CD4-positive, alpha-beta T cell treated with Interleukin-4 for 1 hour (primary cell): ENCODE data around the gene FIGLA.

ENCODE experiments used
- DNase-seq, 2 donors: peaks; one replicate each; pipeline ENCODE4 v3.0.0-alpha.2; 2020 to 2022

The FIGLA gene

DNA sequence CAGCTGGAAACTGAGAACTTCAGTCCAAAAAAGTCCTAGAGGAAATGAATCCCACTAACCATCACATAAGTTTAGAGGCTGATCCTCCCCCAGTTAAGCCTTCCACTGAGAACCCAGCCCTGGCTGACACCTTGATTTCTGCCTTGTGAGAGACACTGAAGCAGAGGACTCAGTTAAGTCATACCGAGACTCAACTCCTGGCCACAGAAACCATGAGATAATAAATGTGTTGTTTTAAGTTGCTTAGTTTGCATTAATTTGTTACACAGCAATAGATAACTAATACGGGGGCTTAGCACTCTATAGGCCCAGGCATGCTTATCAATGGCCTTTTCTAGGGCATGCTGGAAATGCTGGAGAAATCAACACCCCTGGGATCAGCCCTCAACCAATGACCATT is 19.0 kb downstream of the FIGLA start:
- DNase-seq, result no peak

- no peak for DNase-seq
Observed at GRCh38 chr2:70769450-70769849, 21.0 kb downstream of the FIGLA start.

DNA sequence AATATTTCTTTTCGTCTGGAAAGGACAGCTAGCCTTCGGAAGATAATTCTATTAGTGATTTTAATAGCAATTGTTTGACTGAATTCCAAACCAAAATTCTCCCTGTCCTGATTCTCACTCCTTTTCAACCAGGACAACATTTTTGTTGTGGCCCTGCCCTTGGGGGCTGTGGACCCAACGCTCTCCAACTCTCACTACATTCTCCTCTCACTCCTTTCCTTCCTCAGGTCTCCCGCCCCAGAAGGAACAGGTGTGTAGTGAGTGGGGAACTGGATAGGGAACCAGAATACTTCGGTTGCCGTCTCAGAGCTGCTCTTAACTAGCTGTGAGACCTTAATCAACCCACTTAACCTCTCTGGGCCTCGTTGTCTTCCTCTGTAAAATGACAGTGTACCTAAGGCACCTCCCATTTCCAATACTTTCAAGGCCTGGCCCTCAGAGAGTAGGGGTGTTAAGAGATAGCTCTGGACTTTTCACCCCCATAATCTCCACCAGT is 21.8 kb downstream of the FIGLA start:
- DNase-seq, result no peak

DNA sequence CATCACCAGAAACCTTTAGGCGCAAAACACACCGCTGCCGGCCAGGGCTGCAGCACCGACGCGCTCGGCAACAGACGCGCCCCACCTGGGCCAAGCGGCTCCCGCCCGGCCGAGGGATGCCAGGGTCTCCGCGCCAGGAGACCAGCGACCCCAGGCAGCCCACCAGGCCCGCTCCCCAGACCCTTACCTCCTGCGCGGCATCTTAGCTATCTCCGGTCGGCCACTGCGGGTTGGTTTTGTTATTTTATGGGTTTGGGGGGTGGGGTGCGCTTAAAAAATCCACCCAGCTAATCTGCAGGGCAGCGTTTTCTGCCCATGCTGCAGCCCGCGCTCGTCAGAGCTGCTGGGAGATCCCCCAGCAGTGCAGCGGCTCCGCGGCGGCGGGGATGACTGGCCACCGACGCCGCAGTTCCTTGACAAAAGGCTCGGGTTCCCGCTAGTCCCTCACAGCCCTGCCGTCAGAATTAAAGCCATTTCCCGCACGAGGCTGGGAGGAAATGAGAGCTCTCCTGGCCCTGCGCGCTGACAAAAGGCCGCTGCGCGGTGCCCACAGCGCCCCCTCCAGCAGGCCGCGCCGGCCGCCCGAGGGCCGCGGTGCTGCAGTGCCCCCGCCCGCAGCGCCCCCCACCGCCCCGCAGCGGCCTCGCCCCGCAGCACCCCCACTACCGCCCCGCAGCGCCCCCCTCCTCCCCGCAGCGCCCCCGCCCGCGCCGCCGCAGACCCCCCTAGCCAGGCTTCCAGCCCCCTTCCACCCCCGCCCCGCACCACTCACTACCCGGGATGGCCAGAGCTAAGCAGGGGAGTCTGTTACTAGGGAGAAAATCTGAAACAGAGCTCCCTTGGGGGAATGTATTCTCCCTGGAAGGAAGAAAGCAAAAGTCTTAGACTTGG is 22.5 kb downstream of the FIGLA start, which contains the start of gene ADD2:
TSS of gene ADD2 (minus strand) at position 502 of the 891 bp plus-strand sequence. CDS start 61,792 bp downstream, outside the sequence.
- peak; percentile 23 to 42 for DNase-seq

DNA sequence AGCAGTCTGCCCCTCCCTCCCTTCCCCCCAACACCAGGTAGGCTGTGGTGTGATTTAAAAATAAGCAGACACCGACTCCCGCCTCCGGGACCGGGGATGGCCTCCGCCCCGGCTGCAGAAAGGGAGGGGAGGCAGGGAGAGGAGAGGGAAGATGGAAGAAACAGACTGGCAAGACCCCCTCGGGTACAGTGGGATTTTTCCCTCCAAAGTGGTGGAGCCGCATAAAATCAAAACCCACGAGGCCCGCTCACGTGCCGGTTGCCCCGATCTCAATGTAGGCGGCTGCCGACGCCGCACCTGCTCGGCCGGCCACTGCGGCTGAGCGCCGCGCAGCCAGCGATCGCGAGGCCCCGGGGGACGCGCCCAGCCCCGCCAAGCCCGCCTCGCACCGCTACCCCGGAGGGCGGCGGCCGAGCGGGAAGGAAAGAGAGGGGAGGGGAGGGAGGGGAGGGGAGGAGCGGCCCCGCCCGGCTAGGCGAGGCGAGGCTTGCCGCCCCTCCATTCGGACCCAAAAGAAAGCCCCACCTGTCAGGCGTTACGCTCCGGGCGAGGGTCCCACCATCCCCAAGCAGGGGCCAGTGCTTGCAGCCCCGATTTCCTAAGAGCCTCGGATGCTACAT is 23.3 kb downstream of the FIGLA start:
- peak in 1 of 2 donors; percentile 13 for DNase-seq

DNA sequence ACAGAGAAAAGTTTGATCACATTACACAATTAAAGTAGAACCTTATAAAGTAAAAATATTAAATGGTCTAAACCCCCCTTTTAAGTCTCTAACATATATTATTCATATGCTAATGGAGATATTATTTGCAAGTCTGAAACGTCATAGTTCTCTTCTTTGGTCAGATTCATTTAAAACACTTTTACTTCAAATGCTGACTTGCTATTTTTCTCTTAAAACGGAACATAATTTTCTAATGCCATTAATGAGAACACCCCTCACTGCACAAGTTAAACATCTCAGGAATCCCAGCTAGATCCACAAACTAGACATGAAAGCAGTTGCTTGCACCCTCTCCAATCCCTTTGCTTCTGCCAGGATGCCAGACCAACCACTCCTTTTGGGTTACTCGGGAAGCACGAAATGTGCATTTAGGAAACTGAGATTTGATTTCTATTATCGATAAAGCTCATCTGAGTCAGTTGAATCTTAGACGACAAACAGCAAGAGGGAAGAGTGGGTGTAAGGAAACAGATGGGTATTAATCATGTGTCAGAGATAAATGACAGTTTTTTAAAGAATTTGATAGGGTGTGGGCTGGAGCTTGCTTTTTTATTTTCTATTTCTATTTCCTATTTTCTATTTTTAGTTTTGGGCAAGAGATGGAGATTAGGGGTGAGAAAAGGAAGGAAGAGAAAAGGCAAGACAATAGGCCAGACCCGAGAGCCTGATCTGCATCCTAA is 23.9 kb downstream of the FIGLA start:
- DNase-seq, result no peak

DNA sequence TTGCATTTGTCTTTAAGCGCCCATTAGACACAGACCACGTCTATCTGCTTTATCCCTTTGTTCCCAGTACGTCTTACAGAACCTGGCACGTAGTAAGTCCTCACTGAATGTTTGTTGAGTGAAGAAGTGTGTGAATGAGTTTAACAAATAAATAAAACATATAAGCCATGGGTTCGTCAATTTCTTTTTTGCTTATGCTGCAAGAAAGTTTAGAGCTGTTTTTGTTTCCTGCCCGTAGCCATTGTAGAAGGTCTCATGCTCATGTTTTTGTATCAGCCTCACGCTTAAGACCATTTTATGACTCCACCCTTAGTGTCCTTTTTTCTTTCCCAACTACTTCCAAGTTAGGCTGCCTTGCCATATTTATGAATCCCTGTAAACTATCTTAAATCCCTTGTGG is 24.9 kb downstream of the FIGLA start:
- no peak for DNase-seq

- no peak for DNase-seq
Observed at GRCh38 chr2:70759446-70759845, 31.0 kb downstream of the FIGLA start.

GRCh38 chr2:70757966-70758365 is 32.5 kb downstream of the FIGLA start:
- no peak for DNase-seq

GRCh38 chr2:70757360-70757759 is 33.1 kb downstream of the FIGLA start:
- DNase-seq, result no peak

- DNase-seq, result no peak
Observed at GRCh38 chr2:70756128-70756527, 34.3 kb downstream of the FIGLA start.

DNA sequence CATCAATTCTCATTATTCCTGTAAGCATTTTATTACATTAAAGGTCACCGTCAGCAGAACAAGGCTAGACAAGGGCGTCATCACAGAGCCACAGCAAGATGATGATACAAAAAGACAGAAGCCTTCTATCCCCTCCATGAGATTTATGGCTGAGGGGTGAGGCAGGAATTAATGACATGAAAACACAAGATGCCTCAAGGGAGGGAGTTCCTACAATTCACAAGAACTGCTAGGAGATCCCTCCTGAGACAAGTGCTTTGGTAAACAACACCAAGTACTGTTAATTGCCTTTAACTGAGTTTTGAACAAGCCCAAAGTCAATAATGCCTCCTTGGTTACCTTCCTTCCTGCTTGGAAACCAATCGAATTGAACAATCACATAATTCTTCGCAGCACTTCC is 36.5 kb downstream of the FIGLA start:
- DNase-seq, result no peak

GRCh38 chr2:70753031-70753430 is 37.4 kb downstream of the FIGLA start:
- DNase-seq, result no peak

- DNase-seq, result no peak
Observed at GRCh38 chr2:70752396-70752795, 38.0 kb downstream of the FIGLA start.

DNA sequence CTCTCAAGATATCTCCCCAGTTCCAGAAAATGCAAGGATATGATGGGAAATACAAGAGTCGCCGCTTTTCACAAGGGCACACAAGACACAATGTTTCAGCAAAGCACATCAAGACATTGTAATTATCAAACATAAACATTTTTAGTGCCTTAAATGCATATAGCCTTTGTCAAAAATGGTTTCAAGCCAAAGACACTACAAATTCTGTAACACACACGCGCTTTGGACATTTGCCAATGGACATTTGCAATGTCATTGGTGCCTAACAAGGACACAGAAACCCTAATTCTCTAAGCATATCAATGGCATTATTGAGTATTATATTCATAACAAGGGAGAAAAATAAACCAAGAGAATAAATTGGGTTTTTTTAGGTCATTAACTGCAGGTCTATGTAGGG is 38.6 kb downstream of the FIGLA start:
- no peak for DNase-seq

- no peak for DNase-seq
Observed at GRCh38 chr2:70750320-70750719, 40.1 kb downstream of the FIGLA start.

DNA sequence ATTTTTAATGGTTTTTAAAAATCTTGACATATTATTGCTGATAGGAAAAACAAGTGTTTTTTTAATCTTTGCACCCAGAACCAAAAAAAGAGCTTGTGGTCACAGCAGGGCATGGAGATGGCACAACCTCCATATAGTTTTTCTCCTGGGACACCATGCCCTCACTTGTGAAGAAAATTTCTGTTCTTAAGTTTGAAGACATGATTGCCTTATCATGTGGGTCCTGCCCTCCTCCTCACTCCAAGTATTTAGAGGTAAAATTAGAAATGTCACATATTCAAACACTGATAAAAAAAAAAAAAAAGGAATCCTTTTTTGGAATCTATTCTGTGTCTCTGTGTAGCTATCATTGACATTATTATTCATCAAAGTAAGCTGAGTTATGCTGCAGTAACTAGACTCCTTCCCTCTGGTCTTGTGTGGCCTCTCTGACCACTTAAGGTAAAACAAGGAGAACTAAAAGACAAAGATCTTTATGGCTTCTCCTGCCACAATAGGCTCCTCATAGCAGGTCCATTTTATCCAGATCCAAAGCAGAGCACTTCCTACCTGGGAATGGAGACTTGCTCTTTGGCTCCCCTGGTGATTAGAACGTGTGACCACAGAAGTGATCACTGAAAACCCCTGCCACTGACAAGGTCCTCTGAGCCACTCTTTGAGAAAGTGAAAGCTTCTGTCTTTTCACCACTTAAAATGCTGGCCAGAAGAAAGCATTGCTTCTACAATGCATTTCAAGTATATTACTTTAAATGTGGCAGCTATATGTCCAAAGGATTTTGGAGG is 42.2 kb downstream of the FIGLA start:
- no peak for DNase-seq

- DNase-seq, result no peak
Observed at GRCh38 chr2:70747284-70747683, 43.2 kb downstream of the FIGLA start.

- no peak for DNase-seq
Observed at GRCh38 chr2:70746094-70746974, 44.1 kb downstream of the FIGLA start.

DNA sequence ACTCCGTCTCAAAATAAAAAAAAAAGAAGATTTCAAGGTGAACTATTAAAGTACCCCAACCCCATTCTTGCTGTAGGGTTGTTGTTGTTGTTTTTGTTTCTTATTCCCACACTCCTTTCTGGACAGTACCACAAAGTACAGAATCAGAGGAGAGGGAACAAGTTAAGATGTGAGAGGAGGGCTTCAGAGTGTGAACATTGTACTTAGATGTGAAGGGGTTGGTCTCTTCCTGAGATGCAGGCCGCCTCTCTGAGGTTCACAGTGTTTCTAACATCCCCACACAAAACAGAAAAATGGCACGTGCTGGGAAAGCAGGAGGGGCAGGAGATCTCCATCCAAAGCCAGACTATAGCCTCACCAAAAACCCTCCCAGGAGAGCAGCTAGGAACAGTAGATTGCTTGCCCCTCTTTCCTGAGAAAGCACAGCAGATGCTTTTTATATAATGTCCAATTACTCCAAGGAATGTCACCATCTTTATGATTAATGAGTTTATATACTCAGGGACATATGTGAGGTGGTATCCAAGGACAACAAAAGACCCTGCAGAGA is 45.1 kb downstream of the FIGLA start:
- DNase-seq, result no peak

DNA sequence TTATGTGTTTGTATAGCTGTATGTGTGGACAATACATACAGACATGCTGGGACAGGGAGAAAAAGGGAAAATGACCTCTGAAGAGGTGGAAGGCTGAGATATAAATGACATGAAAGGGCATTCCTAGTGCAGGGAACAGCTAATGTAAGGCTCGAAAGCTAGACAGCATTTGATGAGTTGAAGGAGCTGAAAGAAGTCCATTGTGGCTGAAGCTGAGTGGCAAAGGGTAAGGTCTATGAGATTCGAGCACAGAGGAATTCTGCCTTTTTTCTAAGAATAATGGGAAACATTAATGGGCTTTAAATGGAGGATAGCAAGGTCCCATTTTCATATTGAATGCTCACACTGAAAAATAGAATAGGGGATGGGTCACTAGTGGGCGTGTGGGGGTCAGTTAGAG is 46.0 kb downstream of the FIGLA start:
- no peak for DNase-seq
